Stomach smooth muscle (tissue), 2 donors: ENCODE results near the gene PIP4K2C.

Experiments
- H3K27ac ChIP-seq: one replicate; pipeline ENCODE4 v1.7.0; 2013; ENCODE audit warnings: mild to moderate bottlenecking, low read length, inconsistent platforms
- H3K27me3 ChIP-seq, 2 donors: one replicate each; pipeline ENCODE4 v1.7.0; 2013; ENCODE audit warnings: low read length in 2 of 2; ENCODE audit not compliant: insufficient read depth in 2 of 2, control insufficient read depth in 1 of 2
- H3K36me3 ChIP-seq, 2 donors: one replicate each; pipeline ENCODE4 v1.7.0; 2013; ENCODE audit warnings: low read length in 2 of 2; ENCODE audit not compliant: control insufficient read depth in 2 of 2, insufficient read depth in 2 of 2
- H3K4me1 ChIP-seq: one replicate; pipeline ENCODE4 v1.7.0; 2013; ENCODE audit warnings: low read length; ENCODE audit not compliant: control insufficient read depth, insufficient read depth
- H3K4me3 ChIP-seq, 2 donors: one replicate each; pipeline ENCODE4 v1.7.0; 2013; ENCODE audit warnings: low read length in 2 of 2
- H3K9ac ChIP-seq, 2 donors: one replicate each; pipeline ENCODE4 v1.7.0; 2013; ENCODE audit warnings: low read length in 2 of 2, mild to moderate bottlenecking in 1 of 2
- H3K9me3 ChIP-seq, 2 donors: one replicate each; pipeline ENCODE4 v1.7.0; 2013; ENCODE audit warnings: low read length in 2 of 2; ENCODE audit not compliant: control insufficient read depth in 2 of 2
- donor health status: healthy.
- donor health status: Pancreatic carcinoma.

Gene PIP4K2C

GRCh38 chr12:57577981-57578758, 12.8 kb upstream of the PIP4K2C start:
- Histone ChIP-seq H3K27me3 (no peaks in the 10 kb centered on the region), H3K36me3 (no peaks in the 10 kb centered on the region), H3K9me3 (no peaks in the 10 kb centered on the region), H3K4me3 (no peak overlapping the region), H3K27ac (no peak overlapping the region), H3K4me1 (no peaks in the 10 kb centered on the region), H3K9ac (no peak overlapping the region)

GRCh38 chr12:57579011-57579410, 12.0 kb upstream of the PIP4K2C start:
- H3K27ac ChIP-seq, result no peak overlapping the region
- H3K9me3 ChIP-seq, result no peaks in the 10 kb centered on the region
- no peak overlapping the region for H3K9ac ChIP-seq
- H3K27me3 ChIP-seq, result peaks cover 0 to 2% of the 10 kb centered on the region in 2 donors
- no peaks in the 10 kb centered on the region for H3K36me3 ChIP-seq
- no peaks in the 10 kb centered on the region for H3K4me1 ChIP-seq
- H3K4me3 ChIP-seq, result no peak overlapping the region

GRCh38 chr12:57579677-57580465, 11.1 kb upstream of the PIP4K2C start:
- Histone ChIP-seq H3K9me3 (no peaks in the 10 kb centered on the region), H3K4me3 (no peak overlapping the region), H3K27me3 (peaks cover 0 to 2% of the 10 kb centered on the region in 2 donors), H3K27ac (no peak overlapping the region), H3K9ac (no peak overlapping the region), H3K4me1 (no peaks in the 10 kb centered on the region), H3K36me3 (no peaks in the 10 kb centered on the region)

- no peaks in the 10 kb centered on the region for H3K36me3 ChIP-seq
- no peaks in the 10 kb centered on the region for H3K9me3 ChIP-seq
- no peak overlapping the region for H3K27ac ChIP-seq
- H3K9ac ChIP-seq, result no peak overlapping the region
- no peaks in the 10 kb centered on the region for H3K4me1 ChIP-seq
- peaks cover 0 to 3% of the 10 kb centered on the region in 2 donors for H3K27me3 ChIP-seq
- H3K4me3 ChIP-seq, result no peak overlapping the region
Measured at GRCh38 chr12:57580466-57580795, 10.6 kb upstream of the PIP4K2C start.

GRCh38 chr12:57581802-57582201, 9.2 kb upstream of the PIP4K2C start:
- Histone ChIP-seq H3K9me3 (no peaks in the 10 kb centered on the region), H3K27me3 (peaks cover 0 to 3% of the 10 kb centered on the region in 2 donors), H3K4me1 (no peaks in the 10 kb centered on the region)

GRCh38 chr12:57582440-57582839, 8.6 kb upstream of the PIP4K2C start:
- Histone ChIP-seq H3K9me3 (no peaks in the 10 kb centered on the region), H3K4me3 (no peak overlapping the region), H3K9ac (no peak overlapping the region), H3K36me3 (no peaks in the 10 kb centered on the region), H3K27me3 (peaks cover 0 to 3% of the 10 kb centered on the region in 2 donors), H3K27ac (no peak overlapping the region), H3K4me1 (no peaks in the 10 kb centered on the region)

More at GRCh38 chr12:57581802-57582201, 9.2 kb upstream of the PIP4K2C start:
- H3K4me3 ChIP-seq, result no peak overlapping the region
- no peak overlapping the region for H3K9ac ChIP-seq
- H3K36me3 ChIP-seq, result no peaks in the 10 kb centered on the region
- no peak overlapping the region for H3K27ac ChIP-seq

GRCh38 chr12:57583008-57583831, 7.8 kb upstream of the PIP4K2C start:
- Histone ChIP-seq H3K27ac (no peak overlapping the region), H3K9me3 (no peaks in the 10 kb centered on the region), H3K4me3 (no peak overlapping the region), H3K9ac (no peak overlapping the region), H3K27me3 (peaks cover 0 to 3% of the 10 kb centered on the region in 2 donors), H3K36me3 (no peaks in the 10 kb centered on the region), H3K4me1 (no peaks in the 10 kb centered on the region)

GRCh38 chr12:57584050-57584449, 6.9 kb upstream of the PIP4K2C start:
- Histone ChIP-seq H3K9ac (no peak overlapping the region), H3K36me3 (no peaks in the 10 kb centered on the region), H3K27me3 (peaks cover 0 to 3% of the 10 kb centered on the region in 2 donors)

GRCh38 chr12:57584690-57585089, 6.3 kb upstream of the PIP4K2C start:
- H3K9me3 ChIP-seq, result no peaks in the 10 kb centered on the region
- H3K27me3 ChIP-seq, result peaks cover 0 to 3% of the 10 kb centered on the region in 2 donors
- H3K36me3 ChIP-seq, result no peaks in the 10 kb centered on the region
- no peaks in the 10 kb centered on the region for H3K4me1 ChIP-seq
- no peak overlapping the region for H3K27ac ChIP-seq
- no peak overlapping the region for H3K9ac ChIP-seq
- H3K4me3 ChIP-seq, result no peak overlapping the region

More at GRCh38 chr12:57584050-57584449, 6.9 kb upstream of the PIP4K2C start:
- Histone ChIP-seq H3K4me3 (no peak overlapping the region), H3K4me1 (no peaks in the 10 kb centered on the region), H3K9me3 (no peaks in the 10 kb centered on the region), H3K27ac (no peak overlapping the region)

- Histone ChIP-seq H3K27ac (no peak overlapping the region), H3K4me3 (no peak overlapping the region), H3K36me3 (no peaks in the 10 kb centered on the region), H3K27me3 (peaks cover 0 to 3% of the 10 kb centered on the region in 2 donors), H3K9me3 (no peaks in the 10 kb centered on the region), H3K4me1 (no peaks in the 10 kb centered on the region), H3K9ac (no peak overlapping the region)
Measured at GRCh38 chr12:57585156-57585555, 5.8 kb upstream of the PIP4K2C start.
